OCI-M1 (cell line): ENCODE measurements around the gene LY6G6C.

ENCODE experiments used
- DNase-seq: peaks from one replicate; lab custom pipeline; 2025; lab: John Stamatoyannopoulos, UW

LY6G6C gene

DNA sequence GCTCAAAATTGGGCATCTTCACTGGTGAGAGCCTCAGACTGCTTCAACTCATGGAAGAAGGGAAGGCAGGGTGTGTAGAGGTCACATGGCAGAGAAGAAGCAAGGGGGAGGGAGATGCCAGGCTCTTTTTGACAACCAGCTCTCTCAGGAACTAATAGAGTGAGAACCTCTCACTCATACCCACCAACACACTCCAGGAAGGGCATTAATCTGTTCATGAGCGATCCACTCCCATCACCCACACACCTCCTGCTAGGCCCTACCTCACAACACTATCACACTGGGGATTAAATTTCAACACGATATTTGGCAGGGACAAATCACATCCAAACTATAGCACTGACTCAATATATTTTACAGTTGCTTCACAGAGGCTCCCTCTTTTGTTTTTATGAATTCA is 20.3 kb upstream of the LY6G6C start:
- DNase-seq: no peak

- DNase-seq: peak; percentile 73
Measured at GRCh38 chr6:31740397-31741223, 19.1 kb upstream of the LY6G6C start.

DNA sequence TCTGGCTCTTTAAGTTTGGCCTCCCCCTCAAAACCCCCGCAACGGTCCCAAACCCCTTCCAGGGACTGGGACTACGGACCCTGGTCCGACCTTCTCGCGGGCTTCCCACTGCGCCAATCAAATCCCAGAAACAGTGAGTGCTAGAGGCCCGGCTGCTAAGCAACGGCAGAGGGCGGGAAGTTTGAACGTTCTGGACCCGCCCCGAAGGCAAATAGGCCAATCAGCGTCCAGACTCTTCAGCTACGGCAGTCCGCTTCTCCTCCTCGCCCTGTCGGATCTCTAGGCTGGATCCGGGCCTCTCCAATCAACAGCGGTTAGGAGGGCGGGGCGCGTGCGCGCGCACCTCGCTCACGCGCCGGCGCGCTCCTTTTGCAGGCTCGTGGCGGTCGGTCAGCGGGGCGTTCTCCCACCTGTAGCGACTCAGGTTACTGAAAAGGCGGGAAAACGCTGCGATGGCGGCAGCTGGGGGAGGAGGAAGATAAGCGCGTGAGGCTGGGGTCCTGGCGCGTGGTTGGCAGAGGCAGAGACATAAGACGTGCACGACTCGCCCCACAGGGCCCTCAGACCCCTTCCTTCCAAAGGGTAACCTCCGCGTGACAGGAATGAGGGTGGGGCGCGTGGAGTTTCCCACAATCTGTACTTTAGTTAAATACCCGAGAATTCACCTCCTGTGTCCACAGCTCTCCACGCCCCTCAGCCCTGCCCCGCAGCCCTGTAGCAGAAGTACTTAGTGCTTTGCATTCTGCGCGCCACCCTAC is 18.3 kb upstream of the LY6G6C start, which contains the start of gene MSH5:
TSS of gene MSH5 (plus strand) at position 367 of the 758 bp plus-strand sequence. CDS start 462 bp downstream, outside the sequence.
- DNase-seq: peak; percentile 100

DNA sequence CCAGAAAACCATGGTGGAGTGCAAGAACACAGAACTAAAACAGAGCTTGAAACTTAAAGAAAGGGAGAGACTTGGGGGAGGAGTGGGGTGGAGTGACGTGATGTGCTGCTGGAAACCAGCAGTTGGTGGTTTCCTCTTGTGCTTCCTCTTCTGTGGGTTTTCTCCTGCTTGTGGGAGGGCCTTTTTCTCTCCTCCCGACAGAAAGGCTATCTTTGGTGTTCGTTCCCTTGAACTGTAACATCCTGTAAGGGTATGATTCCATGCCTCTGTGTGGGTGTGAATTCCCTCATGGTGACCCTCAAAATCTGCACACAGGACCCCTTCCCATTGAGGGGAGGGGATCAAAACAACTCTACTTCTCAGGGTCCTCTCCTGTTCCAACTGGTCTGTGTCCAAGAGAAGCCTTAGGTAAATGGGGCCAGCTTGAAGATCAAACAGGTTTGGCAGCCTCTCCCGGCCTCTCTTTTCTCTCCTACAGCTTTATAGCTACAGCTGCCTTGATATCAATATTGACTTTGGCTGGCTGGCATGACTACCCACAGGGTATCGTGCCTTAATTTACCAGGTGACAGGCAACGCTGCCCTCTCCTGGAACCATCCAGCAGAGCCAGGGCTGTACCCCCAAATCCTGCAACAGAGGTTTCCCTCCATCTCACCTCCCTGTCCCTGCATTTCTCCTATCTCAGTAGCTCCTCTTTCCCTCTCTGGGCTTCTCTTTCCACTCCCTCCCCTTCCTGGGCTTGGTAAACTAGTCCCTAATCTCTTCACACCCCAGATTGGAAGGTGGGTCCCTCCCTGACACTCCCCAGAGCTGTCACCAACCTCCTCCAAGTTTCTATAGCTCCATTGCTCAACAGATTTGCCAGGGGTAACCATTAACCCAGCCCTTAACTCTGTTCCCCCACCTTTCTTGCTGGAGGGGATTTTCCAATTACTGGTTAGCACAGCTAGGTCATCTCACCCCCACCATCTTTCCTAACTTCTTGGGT is 16.7 kb upstream of the LY6G6C start:
- peak; percentile 97 for DNase-seq

- DNase-seq: peak; percentile 91
Measured at GRCh38 chr6:31737315-31737990, 15.9 kb upstream of the LY6G6C start.

DNA sequence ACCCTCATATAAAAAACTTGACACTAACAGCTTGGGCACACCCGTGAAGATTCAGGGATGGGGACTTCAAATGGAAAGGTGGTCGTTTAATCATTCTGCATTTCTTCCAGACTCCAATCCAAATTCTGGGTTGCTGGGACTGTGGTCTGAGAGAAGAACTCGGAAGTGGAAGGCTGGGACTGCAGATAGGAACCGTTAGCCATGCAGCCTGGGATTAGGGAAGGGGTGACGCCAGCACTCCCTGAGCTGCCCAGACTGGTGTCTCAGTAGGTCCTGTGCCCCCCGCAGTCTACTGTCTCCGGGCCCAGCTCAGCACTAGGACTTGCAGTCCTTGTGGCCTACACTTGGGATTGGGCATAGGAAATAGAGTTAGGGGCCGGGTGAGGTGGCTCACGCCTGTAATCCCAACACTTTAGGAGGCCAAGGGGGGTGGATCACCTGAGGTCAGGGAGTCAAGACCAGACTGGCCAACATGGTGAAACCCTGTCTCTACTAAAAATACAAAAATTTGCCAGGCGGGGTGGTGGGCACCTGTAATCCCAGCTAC is 15.3 kb upstream of the LY6G6C start:
- DNase-seq: peak; percentile 80

DNA sequence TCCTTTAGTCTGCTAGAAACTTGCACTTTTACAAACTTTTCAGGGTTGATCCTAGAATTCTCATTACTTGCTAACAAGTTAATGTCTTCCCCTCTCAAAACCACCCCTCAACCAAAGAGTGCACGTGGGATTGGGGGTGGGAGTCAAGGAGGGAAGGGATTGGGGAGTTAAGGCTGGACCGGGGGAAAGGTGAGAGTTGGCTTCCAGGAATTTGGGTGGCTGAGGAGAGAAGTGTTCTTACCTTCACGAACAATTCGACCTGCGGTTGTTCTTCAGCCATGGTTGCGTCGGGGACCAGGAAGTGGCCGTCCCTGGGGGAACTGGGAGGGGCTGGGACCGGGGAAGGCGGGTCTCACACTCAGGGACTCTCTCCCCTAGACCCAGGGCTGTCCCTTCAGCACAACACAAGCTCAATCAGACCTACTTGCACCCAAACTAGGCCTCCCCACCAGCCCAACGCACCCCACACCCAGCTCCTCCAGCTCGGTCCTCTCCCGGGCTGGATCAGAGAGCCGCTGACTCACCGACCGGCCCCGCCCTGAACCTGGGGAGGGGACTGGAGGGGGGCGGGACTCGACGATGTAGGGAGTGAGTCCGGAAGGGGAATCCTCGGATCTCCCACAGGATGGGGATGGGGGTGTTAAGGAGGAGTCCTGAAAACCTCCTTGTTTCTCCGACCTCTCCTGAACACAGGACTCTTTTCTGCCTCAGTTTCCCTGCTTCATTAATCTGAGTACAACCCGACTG is 14.6 kb upstream of the LY6G6C start, which contains the start of gene CLIC1:
TSS of gene CLIC1 (minus strand) at position 510 of the 747 bp plus-strand sequence. CDS start at position 280, 230 bp downstream.
- DNase-seq: peak; percentile 94

DNA sequence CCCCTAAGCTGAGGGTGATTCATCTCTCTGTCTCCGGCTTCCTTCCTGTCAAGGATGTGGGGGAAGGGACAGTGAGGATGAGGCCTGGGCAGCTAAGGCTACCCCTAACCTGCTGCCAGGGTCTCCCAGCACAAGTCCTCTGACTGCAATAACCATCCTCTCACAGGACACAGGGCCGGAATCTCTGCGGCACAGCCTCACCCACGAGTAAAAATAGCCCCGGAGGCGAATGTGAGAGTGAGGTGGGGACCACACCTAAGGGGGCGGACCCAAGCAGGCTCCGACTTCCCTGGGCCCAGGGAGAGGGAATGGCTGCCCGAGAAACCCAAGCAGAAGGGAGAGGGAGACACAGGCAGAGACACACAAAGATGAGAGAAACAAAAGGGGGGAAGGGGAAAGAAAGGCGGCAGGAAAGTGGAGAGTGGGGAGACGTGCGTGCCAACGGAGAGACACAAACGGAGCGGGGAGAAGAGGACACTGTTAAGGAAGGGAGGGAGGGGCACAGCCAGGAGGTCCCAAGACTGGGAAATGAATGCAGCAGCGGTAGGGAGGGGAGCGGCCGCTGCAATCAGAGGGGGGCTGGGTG is 13.4 kb upstream of the LY6G6C start:
- DNase-seq: peak; percentile 88

DNA sequence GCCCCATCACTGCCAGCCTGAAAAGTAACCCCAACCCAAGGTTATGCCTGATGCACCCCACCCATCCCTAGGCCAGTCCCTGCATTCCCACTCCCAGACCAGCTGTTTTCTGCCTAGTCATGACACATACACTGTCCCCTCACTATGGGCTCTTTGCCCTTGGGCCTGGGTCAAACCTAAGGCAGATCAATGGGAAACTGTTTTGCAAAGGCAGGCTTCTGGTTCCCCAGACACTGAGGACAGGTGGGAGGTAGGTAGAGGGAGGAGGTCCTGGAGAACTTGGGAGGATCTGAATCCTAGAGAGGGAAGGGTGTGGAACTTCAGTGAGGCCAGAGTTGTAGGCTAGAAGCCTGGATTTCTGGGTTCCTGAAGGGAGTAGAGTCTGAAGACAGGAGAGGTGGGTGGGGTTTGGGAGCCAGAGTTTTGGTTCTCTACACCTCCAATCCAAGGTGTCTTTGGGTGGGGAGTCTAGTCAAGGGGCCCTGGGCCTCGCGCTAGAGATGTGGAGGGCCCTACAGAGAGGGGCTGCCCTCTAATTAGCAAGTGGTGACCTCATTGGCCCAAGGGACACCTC is 12.8 kb upstream of the LY6G6C start:
- no peak for DNase-seq

DNA sequence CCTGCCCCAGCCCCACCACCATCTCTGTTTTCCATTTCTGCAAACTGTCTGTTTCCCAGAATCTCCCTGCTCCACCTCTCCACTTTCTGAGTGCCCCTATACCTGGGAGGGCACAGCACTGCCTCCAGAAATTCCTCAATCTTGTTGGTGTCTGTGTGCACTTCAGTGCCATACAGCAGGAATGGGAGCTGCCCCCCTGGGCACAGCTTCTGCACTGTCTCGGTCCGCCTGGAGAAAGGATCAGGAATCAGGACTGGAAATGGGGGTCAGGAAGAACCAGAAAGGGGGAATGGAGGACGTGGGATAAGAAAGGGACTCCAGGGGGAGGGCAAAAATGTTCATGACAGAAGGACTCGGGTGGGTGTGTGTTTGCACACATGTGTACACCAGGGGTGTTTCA is 12.2 kb upstream of the LY6G6C start:
- no peak for DNase-seq

- no peak for DNase-seq
Measured at GRCh38 chr6:31732029-31732428, 10.5 kb upstream of the LY6G6C start.

DNA sequence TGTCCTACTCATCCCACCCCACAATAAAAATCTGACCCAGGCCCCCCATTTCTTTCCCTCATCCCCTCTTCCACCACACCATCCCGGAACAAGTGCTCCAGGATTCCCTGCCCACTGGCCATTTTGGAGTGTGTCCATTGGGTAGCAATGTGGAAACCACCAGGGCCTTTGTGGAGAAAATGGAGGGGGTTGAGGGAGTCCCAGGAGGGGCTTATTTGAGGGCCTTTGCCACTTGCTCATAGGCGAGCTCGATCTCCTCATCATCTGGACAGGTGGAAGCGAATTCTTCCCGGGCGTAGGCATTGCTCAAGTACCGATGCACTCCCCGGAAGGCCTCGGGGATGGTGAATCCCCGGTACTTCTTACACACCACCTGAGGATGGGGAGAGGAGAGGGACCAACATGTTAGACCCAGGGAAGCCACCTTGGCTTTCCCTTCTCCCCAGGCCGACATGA is 9.1 kb upstream of the LY6G6C start:
- DNase-seq: no peak

GRCh38 chr6:31729979-31730630 is 8.6 kb upstream of the LY6G6C start:
- DNase-seq: peak; percentile 97

DNA sequence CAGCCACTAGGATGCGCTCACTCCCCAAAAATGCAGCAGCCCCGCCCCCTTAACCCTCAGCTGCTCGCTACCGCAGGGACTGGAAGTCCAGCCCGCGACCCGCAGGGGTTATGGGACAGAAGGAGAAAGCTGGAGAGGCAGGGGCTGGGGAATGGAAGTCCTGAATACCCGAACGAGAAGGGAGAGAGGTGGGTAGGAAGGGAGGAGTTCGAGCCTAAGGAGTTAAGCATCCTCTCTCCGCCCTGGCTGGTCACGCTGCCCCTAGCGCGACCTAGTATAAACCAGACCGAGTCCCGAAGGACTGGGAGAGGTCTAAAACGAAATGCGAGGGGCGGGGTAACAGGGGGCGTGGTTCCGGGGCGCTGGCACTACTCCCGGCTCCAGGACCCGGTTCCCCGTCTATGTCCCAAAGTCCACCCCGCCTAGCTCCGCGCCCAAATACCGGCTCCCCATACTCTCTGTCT is 8.0 kb upstream of the LY6G6C start:
- DNase-seq: peak; percentile 98

- DNase-seq: no peak
Measured at GRCh38 chr6:31728767-31729514, 7.4 kb upstream of the LY6G6C start, which contains the start of gene DDAH2. DDAH2 (minus strand) TSS chr6:31729299; CDS start chr6:31729161, 138 bp downstream.

DNA sequence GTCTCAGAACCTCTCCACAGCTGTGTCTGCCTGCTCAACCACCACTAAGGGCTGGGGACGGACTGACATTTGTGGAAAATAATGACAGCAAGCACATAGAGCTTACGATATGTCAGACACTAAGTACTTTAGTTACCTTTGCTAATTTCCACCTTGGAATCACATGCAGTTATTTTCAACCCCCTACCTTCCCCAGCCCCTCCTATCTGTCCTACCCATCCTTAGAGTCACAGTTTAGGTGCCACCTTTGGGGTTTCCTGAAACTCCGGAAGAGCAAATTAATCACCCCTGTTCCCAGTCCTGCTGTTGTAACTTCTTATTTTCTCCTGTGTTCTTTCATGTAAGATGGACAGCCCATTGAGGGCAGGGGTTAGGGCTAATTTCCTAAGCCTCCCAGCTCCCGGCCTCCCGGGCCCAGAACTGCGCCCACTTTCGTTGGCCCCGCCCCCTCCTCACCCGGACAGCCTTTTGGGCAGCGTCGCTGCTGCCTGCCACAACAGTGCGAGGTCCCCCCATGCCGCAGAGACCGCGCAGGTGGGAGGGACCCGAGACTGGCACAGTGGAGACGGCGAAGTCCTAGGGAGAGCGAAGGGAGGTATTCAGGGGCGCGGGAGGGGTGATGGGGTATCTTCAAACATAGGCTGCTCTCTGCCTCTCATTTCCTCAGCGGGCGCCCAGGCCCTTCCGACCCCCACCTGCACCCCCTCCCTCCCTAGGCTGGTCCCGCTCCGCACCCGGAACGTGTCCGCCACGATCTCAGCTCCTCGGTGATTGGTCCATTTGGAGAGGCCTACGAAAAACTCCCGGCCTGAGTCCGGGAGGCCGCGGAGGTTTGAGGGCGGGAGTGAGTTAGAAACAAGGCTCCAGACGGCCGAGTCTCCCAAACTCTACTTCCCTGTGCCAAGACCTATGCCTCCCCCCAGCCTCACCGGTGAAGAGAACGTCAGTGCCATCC is 6.4 kb upstream of the LY6G6C start:
- DNase-seq: peak; percentile 92
